ENCODE data around the gene AHCTF1.

AHCTF1 gene

GRCh38 chr1:246931549-246932365 lies at the start of gene AHCTF1:
TSS of gene AHCTF1 (minus strand) at chr1:246931948. CDS start at chr1:246918370, 13,578 bp downstream.
- peak; percentile 80 to 91 (median 88) for DNase-seq (ENCODE audit: low read depth in 4 of 4, low spot score in 1 of 4)

GRCh38 chr1:246978785-246979184 lies 47.0 kb upstream of the AHCTF1 start:
- no peak for DNase-seq (ENCODE audit: low read depth in 4 of 4, low spot score in 1 of 4)

GRCh38 chr1:246978281-246978680 lies 46.5 kb upstream of the AHCTF1 start:
- DNase-seq (ENCODE audit: low read depth in 4 of 4, low spot score in 1 of 4), result no peak

- DNase-seq (ENCODE audit: low read depth in 4 of 4, low spot score in 1 of 4), result no peak
These were observed 40.2 kb upstream of the AHCTF1 start for GRCh38 chr1:246971969-246972368.

GRCh38 chr1:246971090-246971721 lies 39.5 kb upstream of the AHCTF1 start:
- peak in 3 of 4 experiments; percentile 7 to 17 (median 16) for DNase-seq (ENCODE audit: low read depth in 4 of 4, low spot score in 1 of 4)

- no peak for DNase-seq (ENCODE audit: low read depth in 4 of 4, low spot score in 1 of 4)
These were observed 37.9 kb upstream of the AHCTF1 start for GRCh38 chr1:246969621-246970020.

- DNase-seq (ENCODE audit: low read depth in 4 of 4, low spot score in 1 of 4), result no peak
These were observed 34.8 kb upstream of the AHCTF1 start for GRCh38 chr1:246966502-246966901.

- DNase-seq (ENCODE audit: low read depth in 4 of 4, low spot score in 1 of 4), result no peak
These were observed 28.4 kb upstream of the AHCTF1 start for GRCh38 chr1:246959944-246960693.

GRCh38 chr1:246954126-246954525 lies 22.4 kb upstream of the AHCTF1 start:
- no peak for DNase-seq (ENCODE audit: low read depth in 4 of 4, low spot score in 1 of 4)

- no peak for DNase-seq (ENCODE audit: low read depth in 4 of 4, low spot score in 1 of 4)
These were observed 19.7 kb upstream of the AHCTF1 start for GRCh38 chr1:246951413-246951812.

GRCh38 chr1:246949956-246950355 lies 18.2 kb upstream of the AHCTF1 start:
- no peak for DNase-seq (ENCODE audit: low read depth in 4 of 4, low spot score in 1 of 4)

- no peak for DNase-seq (ENCODE audit: low read depth in 4 of 4, low spot score in 1 of 4)
These were observed 15.5 kb upstream of the AHCTF1 start for GRCh38 chr1:246947255-246947654.

- no peak for DNase-seq (ENCODE audit: low read depth in 4 of 4, low spot score in 1 of 4)
These were observed 14.6 kb upstream of the AHCTF1 start for GRCh38 chr1:246946366-246946765.

GRCh38 chr1:246934765-246935164 lies 3.0 kb upstream of the AHCTF1 start:
- DNase-seq (ENCODE audit: low read depth in 4 of 4, low spot score in 1 of 4), result no peak

GRCh38 chr1:246933893-246934292 lies 2.1 kb upstream of the AHCTF1 start:
- DNase-seq (ENCODE audit: low read depth in 4 of 4, low spot score in 1 of 4), result no peak

- no peak for DNase-seq (ENCODE audit: low read depth in 4 of 4, low spot score in 1 of 4)
These were observed 585 bp upstream of the AHCTF1 start for GRCh38 chr1:246932366-246932700.

- peak; percentile 18 to 33 (median 24) for DNase-seq (ENCODE audit: low read depth in 4 of 4, low spot score in 1 of 4)
These were observed 759 bp downstream of the AHCTF1 start for GRCh38 chr1:246930830-246931548.

- no peak for DNase-seq (ENCODE audit: low read depth in 4 of 4, low spot score in 1 of 4)
These were observed 5.6 kb downstream of the AHCTF1 start for GRCh38 chr1:246925997-246926626.

- DNase-seq (ENCODE audit: low read depth in 4 of 4, low spot score in 1 of 4), result no peak
These were observed 7.8 kb downstream of the AHCTF1 start for GRCh38 chr1:246923900-246924299.

GRCh38 chr1:246923482-246923881 lies 8.3 kb downstream of the AHCTF1 start:
- DNase-seq (ENCODE audit: low read depth in 4 of 4, low spot score in 1 of 4), result no peak

- no peak for DNase-seq (ENCODE audit: low read depth in 4 of 4, low spot score in 1 of 4)
These were observed 10.3 kb downstream of the AHCTF1 start for GRCh38 chr1:246921481-246921880.

Measured in stimulated activated CD4-positive, alpha-beta T cell treated with anti-CD3 and anti-CD28 coated beads, Interleukin-1b, Interleukin-23, amount 100 ng/mL, for 24 hours (primary cell).